Astrocyte (in vitro differentiated cells and primary cell): Measurements from ENCODE around the gene FZD2.

Source experiments
- EZH2 ChIP-seq: IDR thresholded peaks from 2 replicates; pipeline ENCODE4 v1.6.1; 2012; ENCODE audit warnings: mild to moderate bottlenecking, low read length, inconsistent platforms; ENCODE audit not compliant: insufficient read depth
- TF ChIP-seq, protein P1 (sequence below): IDR thresholded peaks from 2 replicates; pipeline ENCODE4 v1.5.1; 2011; ENCODE audit warnings: low read depth, mild to moderate bottlenecking, inconsistent platforms, low read length, moderate library complexity; ENCODE audit not compliant: insufficient read depth

- TF ChIP-seq, protein P1, sequence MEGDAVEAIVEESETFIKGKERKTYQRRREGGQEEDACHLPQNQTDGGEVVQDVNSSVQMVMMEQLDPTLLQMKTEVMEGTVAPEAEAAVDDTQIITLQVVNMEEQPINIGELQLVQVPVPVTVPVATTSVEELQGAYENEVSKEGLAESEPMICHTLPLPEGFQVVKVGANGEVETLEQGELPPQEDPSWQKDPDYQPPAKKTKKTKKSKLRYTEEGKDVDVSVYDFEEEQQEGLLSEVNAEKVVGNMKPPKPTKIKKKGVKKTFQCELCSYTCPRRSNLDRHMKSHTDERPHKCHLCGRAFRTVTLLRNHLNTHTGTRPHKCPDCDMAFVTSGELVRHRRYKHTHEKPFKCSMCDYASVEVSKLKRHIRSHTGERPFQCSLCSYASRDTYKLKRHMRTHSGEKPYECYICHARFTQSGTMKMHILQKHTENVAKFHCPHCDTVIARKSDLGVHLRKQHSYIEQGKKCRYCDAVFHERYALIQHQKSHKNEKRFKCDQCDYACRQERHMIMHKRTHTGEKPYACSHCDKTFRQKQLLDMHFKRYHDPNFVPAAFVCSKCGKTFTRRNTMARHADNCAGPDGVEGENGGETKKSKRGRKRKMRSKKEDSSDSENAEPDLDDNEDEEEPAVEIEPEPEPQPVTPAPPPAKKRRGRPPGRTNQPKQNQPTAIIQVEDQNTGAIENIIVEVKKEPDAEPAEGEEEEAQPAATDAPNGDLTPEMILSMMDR = peak; percentile 60
- TF ChIP-seq EZH2 = no peak
Observed at GRCh38 chr17:44565866-44566443, 8.7 kb downstream of the FZD2 start.
